Measurements from ENCODE around the gene CD300LD.

GRCh38 chr17:74566132-74566753 lies 25.8 kb downstream of the CD300LD start:
- TF ChIP-seq CTCF (conservative IDR thresholded peaks at IDR 0.05; ENCODE audit: low read depth, low read length) (peak; percentile 85), EZH2 (IDR thresholded peaks at IDR 0.05; ENCODE audit: borderline replicate concordance, low read depth, low read length, poor library complexity, severe bottlenecking) (no peak)

Data from A673 (cell line).